Measurements from ENCODE around the gene MED16.

The MED16 gene

GRCh38 chr19:892894-893689 is at the start of gene MED16, which contains the start of gene RNU6-9:
Gene MED16 (minus strand): TSS chr19:893187. CDS start chr19:891131, 2,056 bp downstream.
Gene RNU6-9 (plus strand): TSS chr19:893484.
- DNase-seq = peak; percentile 71

DNA sequence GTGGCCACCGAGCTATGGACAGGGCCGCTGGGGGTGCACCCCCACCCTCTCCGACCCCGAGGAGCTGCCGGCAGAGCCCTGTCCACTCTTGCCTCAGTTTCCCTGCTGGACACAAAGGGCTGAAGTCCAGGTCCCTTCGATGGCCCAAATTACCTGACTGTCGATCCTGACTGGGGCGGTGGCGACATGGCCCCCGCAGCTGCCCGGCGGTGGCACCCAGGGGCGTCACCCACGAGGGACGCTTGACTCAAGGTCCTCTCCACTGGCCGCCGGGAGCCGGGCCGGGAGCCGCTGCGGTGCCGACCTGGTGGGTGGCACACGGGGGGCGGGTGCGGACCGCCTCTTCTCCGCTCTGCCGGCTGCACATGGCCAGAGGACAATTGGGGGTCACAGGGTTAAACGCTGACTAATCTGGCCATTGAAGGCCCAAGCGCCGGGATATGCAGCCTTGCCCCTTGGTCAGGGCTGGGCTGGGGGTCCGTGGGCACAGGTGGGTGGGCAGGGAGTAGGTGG is 49.2 kb upstream of the MED16 start:
- DNase-seq = no peak

- DNase-seq = no peak
Observed at GRCh38 chr19:941292-942132, 48.5 kb upstream of the MED16 start.

- DNase-seq = peak; percentile 63
Observed at GRCh38 chr19:940591-941291, 47.8 kb upstream of the MED16 start.

- DNase-seq = no peak
Observed at GRCh38 chr19:939922-940321, 46.9 kb upstream of the MED16 start.

- DNase-seq = no peak
Observed at GRCh38 chr19:939439-939838, 46.5 kb upstream of the MED16 start.

DNA sequence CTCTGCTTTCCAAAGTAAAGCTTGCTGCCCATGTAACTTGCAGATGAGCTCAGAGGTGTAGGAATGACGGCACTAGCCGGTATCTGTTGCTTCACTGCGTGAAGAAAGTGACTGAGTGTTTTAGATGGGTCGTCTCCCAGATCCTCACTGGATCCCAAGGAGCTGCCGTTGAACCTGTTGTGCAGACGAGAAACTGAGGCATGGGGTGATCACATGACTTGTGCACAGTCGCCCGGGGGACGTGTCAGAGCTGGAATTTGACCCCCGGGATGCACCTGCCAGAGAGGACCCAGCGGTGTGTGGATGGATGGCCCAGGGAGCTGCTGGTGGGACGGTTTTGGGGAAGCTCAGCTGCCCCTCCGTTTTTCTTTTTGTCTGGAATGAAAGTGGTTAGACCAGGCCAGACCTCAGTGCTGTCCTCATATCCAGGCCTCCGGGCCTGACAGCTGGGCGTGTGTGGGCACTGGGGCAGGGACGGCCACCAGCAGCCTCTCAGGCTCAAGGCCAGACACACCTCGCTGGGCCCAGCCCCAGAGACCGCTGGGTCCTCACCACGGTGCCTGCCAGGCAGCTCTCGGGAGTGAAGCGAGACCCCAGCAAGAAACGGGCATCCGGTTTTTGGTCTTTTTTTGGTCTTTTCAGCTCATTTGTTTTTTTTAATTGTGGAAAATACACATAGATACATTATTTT is 45.4 kb upstream of the MED16 start:
- DNase-seq = no peak

GRCh38 chr19:937259-937694 is 44.3 kb upstream of the MED16 start:
- no peak for DNase-seq

- DNase-seq = no peak
Observed at GRCh38 chr19:936175-936546, 43.2 kb upstream of the MED16 start.

GRCh38 chr19:934865-935479 is 42.0 kb upstream of the MED16 start:
- DNase-seq = no peak

GRCh38 chr19:934197-934840 is 41.3 kb upstream of the MED16 start:
- no peak for DNase-seq

DNA sequence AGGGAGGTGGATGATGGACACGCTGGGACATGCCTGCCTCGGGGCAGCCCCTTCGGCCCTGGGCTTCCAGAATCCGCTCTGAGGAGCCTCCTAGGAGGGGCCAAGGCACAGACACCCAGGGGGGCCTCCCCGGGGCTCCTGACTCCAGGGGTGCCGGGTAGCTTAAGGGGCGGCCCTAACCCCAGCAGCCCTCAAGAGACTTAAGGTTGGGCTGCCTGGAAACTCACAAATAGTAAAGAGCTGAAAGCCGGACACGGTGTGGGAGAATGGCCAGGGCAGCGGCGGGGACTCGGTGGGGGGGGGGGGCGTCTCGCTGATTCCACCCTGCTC is 40.5 kb upstream of the MED16 start:
- DNase-seq = no peak

- no peak for DNase-seq
Observed at GRCh38 chr19:932648-933552, 39.9 kb upstream of the MED16 start.

DNA sequence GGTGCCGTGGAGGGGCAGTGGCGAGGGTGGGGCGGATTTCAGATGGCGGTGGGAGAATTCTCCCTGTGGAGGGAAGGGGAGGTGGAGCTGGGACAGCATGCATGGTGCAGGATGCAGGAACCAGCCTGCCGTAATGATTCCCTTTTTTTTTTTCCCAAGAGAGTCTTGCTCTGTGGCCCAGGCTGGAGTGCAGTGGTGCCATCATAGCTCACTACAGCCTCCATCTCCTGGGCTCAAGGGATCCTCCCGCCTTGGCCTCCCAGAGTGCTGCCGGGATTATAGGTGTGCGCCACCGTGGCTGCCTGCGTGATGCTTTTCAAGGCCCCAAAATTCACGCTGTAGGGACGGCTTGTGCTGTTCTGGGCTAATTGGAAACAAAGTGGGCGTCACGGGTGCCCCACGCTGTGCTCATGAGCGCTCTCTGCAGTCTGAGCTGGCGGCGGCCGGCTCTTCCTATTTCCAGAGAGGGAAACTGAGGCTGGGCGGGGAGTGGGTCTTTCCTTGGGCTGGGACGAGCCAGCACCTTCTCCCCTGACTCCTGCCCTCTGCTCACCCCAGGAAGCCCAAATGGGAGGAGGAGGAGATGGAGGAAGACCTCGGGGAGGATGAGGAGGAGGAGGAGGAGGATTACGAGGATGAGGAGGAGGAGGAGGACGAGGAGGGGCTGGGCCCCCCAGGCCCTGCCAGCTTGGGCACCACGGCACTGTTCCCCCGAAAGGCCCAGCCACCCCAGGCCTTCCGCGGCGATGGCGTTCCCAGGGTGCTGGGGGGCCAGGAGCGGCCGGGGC is 39.1 kb upstream of the MED16 start:
- DNase-seq = no peak

GRCh38 chr19:929891-930258 is 36.9 kb upstream of the MED16 start:
- no peak for DNase-seq

GRCh38 chr19:929203-929890 is 36.4 kb upstream of the MED16 start:
- DNase-seq = no peak

DNA sequence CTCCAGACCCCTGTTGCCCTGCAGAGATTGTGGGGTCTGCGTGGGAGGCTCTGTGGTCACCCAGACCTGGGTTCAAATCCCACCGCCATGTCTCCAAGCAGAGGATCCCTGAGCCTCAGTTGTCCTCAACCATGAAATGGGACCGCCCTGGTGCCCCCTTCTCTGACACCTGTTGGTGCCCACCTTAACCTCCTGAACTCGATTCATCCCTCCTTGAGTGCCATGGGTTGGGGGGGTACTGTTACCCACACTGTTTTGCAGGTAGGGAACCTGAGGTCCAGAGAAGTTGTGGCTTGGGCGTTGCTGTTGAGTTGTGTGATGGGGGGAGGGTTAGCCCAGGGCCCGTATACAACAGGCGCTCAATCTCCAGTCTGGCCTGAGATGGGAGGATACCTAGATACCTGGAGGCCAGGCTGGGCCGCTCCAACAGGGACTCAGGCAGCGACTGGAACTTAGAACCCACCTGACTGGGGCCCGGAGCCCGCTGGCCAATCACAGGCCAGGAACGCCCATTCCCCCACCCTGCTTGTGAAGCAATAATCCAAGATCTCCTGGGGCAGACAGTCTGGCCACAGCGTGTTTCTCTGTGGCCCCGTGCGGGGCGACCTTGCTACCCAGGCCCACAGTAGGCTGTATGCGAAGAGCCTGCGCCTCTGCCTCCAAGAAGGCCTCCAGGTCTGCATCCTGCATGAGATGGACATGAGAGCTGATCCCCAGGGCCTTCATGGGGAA is 35.6 kb upstream of the MED16 start:
- DNase-seq = no peak

DNA sequence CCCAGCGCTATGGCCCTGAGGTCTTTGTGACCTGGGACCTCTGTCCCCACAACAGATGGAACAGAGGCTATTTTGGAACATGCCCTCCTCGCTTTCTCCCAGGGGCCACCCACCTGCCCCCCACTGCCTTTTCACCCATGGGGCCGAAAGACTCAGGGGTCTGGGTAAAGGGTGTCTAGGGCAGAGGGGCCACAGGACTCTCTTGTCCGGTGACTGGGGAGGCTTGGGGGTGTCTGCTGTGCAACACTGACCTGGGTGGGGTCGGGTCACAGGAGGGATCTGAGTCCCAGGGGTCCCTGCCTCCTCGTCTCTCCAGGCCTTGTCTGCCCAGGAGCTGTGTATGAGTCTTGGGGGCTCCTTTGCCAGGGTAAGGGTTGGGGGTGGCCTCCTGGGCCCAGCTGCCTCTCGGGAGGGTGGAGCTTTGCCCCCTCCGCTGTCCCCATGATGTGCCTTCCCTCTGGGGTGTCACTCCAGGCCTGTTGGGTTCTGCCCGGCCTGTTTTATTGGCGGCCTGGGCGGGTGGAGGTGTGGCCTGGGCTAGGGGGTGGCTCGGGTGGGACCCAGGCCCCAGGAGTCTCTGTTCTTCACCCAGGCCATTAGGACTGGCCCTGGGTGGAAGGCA is 34.9 kb upstream of the MED16 start:
- DNase-seq = no peak

Measured in DMS79 (cell line).